Testis (tissue), 2 donors: ENCODE results near the gene ADCY6.

Experiments
- POLR2A ChIP-seq: fragments of 450-650 bp; IDR thresholded peaks from one replicate; pipeline ENCODE4 v1.6.1; 2017; ENCODE audit warnings: antibody characterized with exemption, mild to moderate bottlenecking, moderate library complexity
- TF ChIP-seq, protein P1 (sequence below), 3 experiments: fragments of 450-650 bp in 2 of 3; fragments of 200-600 bp in 1 of 3; sonication (generic) in 1 of 3; IDR thresholded peaks; one replicate each; pipeline ENCODE4 v1.5.1; 2016 to 2019; ENCODE audit warnings: antibody characterized with exemption in 3 of 3, mild to moderate bottlenecking in 2 of 3, moderate library complexity in 1 of 3

DNA sequence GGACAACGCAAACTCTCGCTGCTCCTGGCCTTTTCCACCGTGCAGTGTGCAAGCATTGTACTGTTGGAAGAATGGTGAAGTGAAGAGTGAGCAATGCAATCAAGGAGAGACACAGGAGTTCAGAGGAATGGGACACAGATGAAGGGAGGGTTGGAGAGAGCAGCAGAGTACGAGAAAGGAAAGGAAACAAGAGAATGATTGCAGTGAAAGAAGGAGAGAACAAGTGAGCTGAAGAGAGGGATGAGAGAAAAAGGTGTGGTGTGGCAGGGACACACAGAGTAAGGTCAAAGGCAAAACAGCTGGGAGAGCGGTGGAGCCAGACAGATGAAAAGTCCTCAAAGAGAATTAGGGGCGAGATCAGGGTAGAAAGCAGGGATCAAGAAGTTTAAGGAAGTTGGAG is 42.4 kb upstream of the ADCY6 start:
- TF ChIP-seq, protein P1, sequence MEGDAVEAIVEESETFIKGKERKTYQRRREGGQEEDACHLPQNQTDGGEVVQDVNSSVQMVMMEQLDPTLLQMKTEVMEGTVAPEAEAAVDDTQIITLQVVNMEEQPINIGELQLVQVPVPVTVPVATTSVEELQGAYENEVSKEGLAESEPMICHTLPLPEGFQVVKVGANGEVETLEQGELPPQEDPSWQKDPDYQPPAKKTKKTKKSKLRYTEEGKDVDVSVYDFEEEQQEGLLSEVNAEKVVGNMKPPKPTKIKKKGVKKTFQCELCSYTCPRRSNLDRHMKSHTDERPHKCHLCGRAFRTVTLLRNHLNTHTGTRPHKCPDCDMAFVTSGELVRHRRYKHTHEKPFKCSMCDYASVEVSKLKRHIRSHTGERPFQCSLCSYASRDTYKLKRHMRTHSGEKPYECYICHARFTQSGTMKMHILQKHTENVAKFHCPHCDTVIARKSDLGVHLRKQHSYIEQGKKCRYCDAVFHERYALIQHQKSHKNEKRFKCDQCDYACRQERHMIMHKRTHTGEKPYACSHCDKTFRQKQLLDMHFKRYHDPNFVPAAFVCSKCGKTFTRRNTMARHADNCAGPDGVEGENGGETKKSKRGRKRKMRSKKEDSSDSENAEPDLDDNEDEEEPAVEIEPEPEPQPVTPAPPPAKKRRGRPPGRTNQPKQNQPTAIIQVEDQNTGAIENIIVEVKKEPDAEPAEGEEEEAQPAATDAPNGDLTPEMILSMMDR (IDR thresholded peaks at IDR 0.05) = no peak
- TF ChIP-seq POLR2A = no peak
